ENCODE results near the gene OPCML. TPM values are rescaled to one million over a fixed set of nuclear protein-coding genes. Genes with fewer than 3 reads are reported as not detected.

OPCML gene
- total RNA-seq, 1 experiment from 2014 or later, result not detected

DNA sequence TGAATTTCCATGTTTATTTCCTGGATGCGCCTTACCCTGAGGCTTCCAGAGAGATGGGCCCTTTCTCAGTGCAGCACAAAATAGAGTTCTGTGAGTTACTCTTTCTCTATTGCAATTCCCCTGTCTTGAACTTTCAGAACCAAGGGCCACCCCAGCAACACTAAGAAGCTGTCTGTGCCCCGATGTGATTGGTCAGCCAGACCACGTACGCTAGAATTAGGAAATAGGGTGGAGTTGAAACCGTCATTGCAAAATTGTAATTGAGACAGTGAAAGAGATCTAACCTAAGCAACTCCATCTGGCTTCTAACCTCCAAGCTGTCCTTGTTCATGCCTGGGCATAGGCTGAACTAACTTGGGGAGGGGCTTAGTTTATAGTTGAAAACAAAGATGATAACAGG, 981.3 kb downstream of the OPCML start:
- no peak overlapping the region for H3K4me2 ChIP-seq (ENCODE audit: low read length)
- no TSS peak for BruUV-seq (replicated peaks)
- H3K9ac ChIP-seq (ENCODE audit: low read length), result no peak overlapping the region
- CTCF ChIA-PET, result no interaction called here
- TF ChIP-seq, protein P1, sequence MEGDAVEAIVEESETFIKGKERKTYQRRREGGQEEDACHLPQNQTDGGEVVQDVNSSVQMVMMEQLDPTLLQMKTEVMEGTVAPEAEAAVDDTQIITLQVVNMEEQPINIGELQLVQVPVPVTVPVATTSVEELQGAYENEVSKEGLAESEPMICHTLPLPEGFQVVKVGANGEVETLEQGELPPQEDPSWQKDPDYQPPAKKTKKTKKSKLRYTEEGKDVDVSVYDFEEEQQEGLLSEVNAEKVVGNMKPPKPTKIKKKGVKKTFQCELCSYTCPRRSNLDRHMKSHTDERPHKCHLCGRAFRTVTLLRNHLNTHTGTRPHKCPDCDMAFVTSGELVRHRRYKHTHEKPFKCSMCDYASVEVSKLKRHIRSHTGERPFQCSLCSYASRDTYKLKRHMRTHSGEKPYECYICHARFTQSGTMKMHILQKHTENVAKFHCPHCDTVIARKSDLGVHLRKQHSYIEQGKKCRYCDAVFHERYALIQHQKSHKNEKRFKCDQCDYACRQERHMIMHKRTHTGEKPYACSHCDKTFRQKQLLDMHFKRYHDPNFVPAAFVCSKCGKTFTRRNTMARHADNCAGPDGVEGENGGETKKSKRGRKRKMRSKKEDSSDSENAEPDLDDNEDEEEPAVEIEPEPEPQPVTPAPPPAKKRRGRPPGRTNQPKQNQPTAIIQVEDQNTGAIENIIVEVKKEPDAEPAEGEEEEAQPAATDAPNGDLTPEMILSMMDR (conservative IDR thresholded peaks at IDR 0.05; ENCODE audit: low read depth, low read length), result no peak
- TF ChIP-seq EZH2 (IDR thresholded peaks at IDR 0.05; ENCODE audit: low read length, unreplicated experiment), result no peak
- DNase-seq, result no peak
- ATAC-seq, result no peak
- H3F3A ChIP-seq (ENCODE audit: low read length, unreplicated experiment), result no peaks in the 10 kb centered on the region
- H3K9me2 ChIP-seq (replicated peaks; ENCODE audit: low read length), result no peaks in the 10 kb centered on the region
- no peaks in the 10 kb centered on the region for H3K36me3 ChIP-seq (ENCODE audit: low read depth, low read length)
- H3K27me3 ChIP-seq (ENCODE audit: low read length), result no peaks in the 10 kb centered on the region
- no peaks in the 10 kb centered on the region for H3K4me1 ChIP-seq (ENCODE audit: insufficient read depth, low read length)
- H3K27ac ChIP-seq (ENCODE audit: low read length), result no peak overlapping the region
- no peak overlapping the region for H2AFZ ChIP-seq (ENCODE audit: low read length)
- no peaks in the 10 kb centered on the region for H3K79me2 ChIP-seq (ENCODE audit: low read length)
- no peaks in the 10 kb centered on the region for H4K20me1 ChIP-seq (ENCODE audit: low read length)
- POLR2A ChIA-PET (ENCODE audit: unreplicated experiment), result no interaction called here
- peaks cover 33% of the 10 kb centered on the region for H3K9me3 ChIP-seq (ENCODE audit: low read length)
- no peak overlapping the region for H3K4me3 ChIP-seq (ENCODE audit: low read length)
- intact Hi-C loops (cut with micrococcal nuclease), result no loop called here

DNA sequence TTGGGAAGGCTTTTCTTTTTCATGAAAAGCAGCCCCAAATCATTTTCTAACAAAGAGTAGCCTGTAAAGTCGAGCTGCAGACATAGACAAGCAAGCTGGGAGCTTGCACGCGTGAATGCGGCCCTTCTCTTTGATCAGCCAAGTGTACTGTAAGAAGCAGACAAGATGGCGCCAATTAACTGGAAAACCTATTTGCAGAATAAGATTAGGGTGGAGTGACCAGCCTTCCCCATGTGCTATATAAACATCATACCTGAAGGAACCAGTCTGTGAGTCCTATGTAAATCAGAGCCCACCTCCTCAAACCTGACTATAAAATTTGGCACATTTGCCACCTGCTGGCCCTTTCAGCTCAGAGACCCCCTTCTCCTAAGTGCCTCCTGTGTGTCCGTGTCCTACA, 982.7 kb downstream of the OPCML start:
- H3K9me3 ChIP-seq (ENCODE audit: low read length), result peaks cover 31% of the 10 kb centered on the region

DNA sequence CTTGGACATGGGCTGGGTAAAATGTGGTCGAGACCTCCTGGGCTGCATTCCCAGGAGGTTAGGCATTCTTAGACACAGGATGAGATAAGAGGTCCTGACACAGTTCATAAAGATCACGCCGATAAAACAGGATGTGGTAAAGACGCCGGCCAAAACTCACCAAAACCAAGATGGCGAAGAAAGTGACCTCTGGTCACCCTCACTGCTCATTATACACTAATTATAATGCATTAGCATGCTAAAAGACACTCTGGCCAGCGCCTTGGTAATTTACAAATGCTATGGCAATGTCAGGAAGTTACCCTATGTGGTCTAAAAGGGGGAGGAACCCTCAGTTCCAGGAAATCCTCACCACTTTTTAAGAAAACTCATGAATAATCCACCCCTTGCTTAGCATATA, 983.3 kb downstream of the OPCML start:
- Histone ChIP-seq H2AFZ (ENCODE audit: low read length) (no peak overlapping the region), H3K36me3 (ENCODE audit: low read depth, low read length) (no peaks in the 10 kb centered on the region), H3K4me2 (ENCODE audit: low read length) (no peak overlapping the region), H3K79me2 (ENCODE audit: low read length) (no peaks in the 10 kb centered on the region), H3K9me2 (replicated peaks; ENCODE audit: low read length) (no peaks in the 10 kb centered on the region), H3K9me3 (ENCODE audit: low read length) (peaks cover 29% of the 10 kb centered on the region), H3K4me1 (ENCODE audit: insufficient read depth, low read length) (no peaks in the 10 kb centered on the region), H3K4me3 (ENCODE audit: low read length) (no peak overlapping the region), H3F3A (ENCODE audit: low read length, unreplicated experiment) (no peaks in the 10 kb centered on the region), H3K9ac (ENCODE audit: low read length) (no peak overlapping the region), H3K27ac (ENCODE audit: low read length) (no peak overlapping the region), H4K20me1 (ENCODE audit: low read length) (no peaks in the 10 kb centered on the region), H3K27me3 (ENCODE audit: low read length) (no peaks in the 10 kb centered on the region)
- CTCF ChIA-PET, result no interaction called here
- POLR2A ChIA-PET (ENCODE audit: unreplicated experiment), result no interaction called here
- DNase-seq (no peak), ATAC-seq (no peak)
- no peak for TF ChIP-seq EZH2phosphoT487 (IDR thresholded peaks at IDR 0.05; ENCODE audit: borderline replicate concordance, low read length)
- TF ChIP-seq EZH2 (IDR thresholded peaks at IDR 0.05; ENCODE audit: low read length, unreplicated experiment), result no peak
- TF ChIP-seq, protein P1 (conservative IDR thresholded peaks at IDR 0.05; ENCODE audit: low read depth, low read length), result no peak
- no TSS peak for BruUV-seq (replicated peaks)
- intact Hi-C loops (cut with micrococcal nuclease), result no loop called here

More for the DNA sequence above, 982.7 kb downstream of the OPCML start:
- POLR2A ChIA-PET (ENCODE audit: unreplicated experiment), result no interaction called here
- BruUV-seq (replicated peaks), result no TSS peak
- H3K9me2 ChIP-seq (replicated peaks; ENCODE audit: low read length), result no peaks in the 10 kb centered on the region
- H3K4me2 ChIP-seq (ENCODE audit: low read length), result no peak overlapping the region
- intact Hi-C loops (cut with micrococcal nuclease), result no loop called here
- H3K27me3 ChIP-seq (ENCODE audit: low read length), result no peaks in the 10 kb centered on the region
- H2AFZ ChIP-seq (ENCODE audit: low read length), result no peak overlapping the region
- H3F3A ChIP-seq (ENCODE audit: low read length, unreplicated experiment), result no peaks in the 10 kb centered on the region
- H3K4me1 ChIP-seq (ENCODE audit: insufficient read depth, low read length), result no peaks in the 10 kb centered on the region
- H3K27ac ChIP-seq (ENCODE audit: low read length), result no peak overlapping the region
- TF ChIP-seq EZH2phosphoT487 (IDR thresholded peaks at IDR 0.05; ENCODE audit: borderline replicate concordance, low read length), result no peak
- TF ChIP-seq, protein P1 (conservative IDR thresholded peaks at IDR 0.05; ENCODE audit: low read depth, low read length), result no peak
- H3K79me2 ChIP-seq (ENCODE audit: low read length), result no peaks in the 10 kb centered on the region
- no peak overlapping the region for H3K9ac ChIP-seq (ENCODE audit: low read length)
- DNase-seq (no peak), ATAC-seq (no peak)
- CTCF ChIA-PET, result no interaction called here
- H3K36me3 ChIP-seq (ENCODE audit: low read depth, low read length), result no peaks in the 10 kb centered on the region
- H3K4me3 ChIP-seq (ENCODE audit: low read length), result no peak overlapping the region
- H4K20me1 ChIP-seq (ENCODE audit: low read length), result no peaks in the 10 kb centered on the region

Measured in PC-3 (cell line).